Transverse colon (tissue), 4 donors: ENCODE results near the gene CALY. TPM values are rescaled to one million over a fixed set of nuclear protein-coding genes. Genes with fewer than 3 reads are reported as not detected.
A peak's percentile ranks its signal among the peaks of the same experiment; 100 is the strongest.

ENCODE experiments used
- DNase-seq: peaks from one replicate; pipeline ENCODE4 v3.0.0-alpha.2; 2019
- H3K27ac ChIP-seq, 4 donors: fragments of 200-600 bp; sonication (generic); 2 replicates each; pipeline ENCODE4 v1.5.1; 2016 to 2018; ENCODE audit warnings: inconsistent platforms in 4 of 4
- H3K27me3 ChIP-seq: fragments of 200-600 bp; sonication (generic); 2 replicates; pipeline ENCODE4 v1.5.1; 2017; ENCODE audit warnings: inconsistent platforms
- H3K36me3 ChIP-seq, 4 donors: fragments of 200-600 bp; sonication (generic); 2 replicates each; pipeline ENCODE4 v1.5.1; 2017 to 2019; ENCODE audit warnings: inconsistent platforms in 4 of 4
- H3K4me1 ChIP-seq, 4 donors: fragments of 200-600 bp; sonication (generic); 2 replicates each; pipeline ENCODE4 v1.5.1; 2017 to 2020; ENCODE audit warnings: inconsistent platforms in 4 of 4
- H3K4me3 ChIP-seq, 4 donors: fragments of 200-600 bp; sonication (generic); 1 replicate in 1 of 4; 2 replicates in 3 of 4; pipeline versions ENCODE4 v1.5.1 to v1.6.1; 2017 to 2019; ENCODE audit warnings: inconsistent platforms in 4 of 4
- H3K9me3 ChIP-seq, 2 donors: fragments of 200-600 bp; sonication (generic); 2 replicates each; pipeline ENCODE4 v1.5.1; 2017 to 2019; ENCODE audit warnings: inconsistent platforms in 2 of 2
- EP300 ChIP-seq: sonication (generic); formaldehyde crosslinking; IDR thresholded peaks from one replicate; pipeline ENCODE4 v1.6.1; 2017; ENCODE audit warnings: antibody characterized with exemption, low read depth
- POLR2A ChIP-seq: fragments of 450-650 bp; IDR thresholded peaks from one replicate; pipeline ENCODE4 v1.6.1; 2016; ENCODE audit warnings: antibody characterized with exemption, mild to moderate bottlenecking, moderate library complexity
- POLR2AphosphoS5 ChIP-seq, 3 donors: sonication (generic); formaldehyde crosslinking; IDR thresholded peaks; one replicate each; pipeline ENCODE4 v1.6.1; 2016; ENCODE audit warnings: antibody characterized with exemption in 3 of 3
- WGBS, 2 donors: methylation state at CpG; one replicate each; pipeline ENCODE4 v1.1.5; 2018; ENCODE audit warnings: low coverage in 1 of 2; 5-methylcytosine and 5-hydroxymethylcytosine counted together
- in situ Hi-C, 4 donors: fragments of 200-750 bp; cut with MboI; loops; one replicate each; pipeline versions ENCODE4 v1.15.0 to v1.15.1; 2017; ENCODE audit warnings: low sequenced_read_pairs in 3 of 4, low pct_ligation_motif_present in 1 of 4, low pct_unique_long_range_greater_than_20kb in 1 of 4
- intact Hi-C: fragments of 100-400 bp; cut with DNase I; formaldehyde crosslinking; loops from one replicate; pipeline ENCODE4 v1.15.1; 2023; ENCODE audit warnings: low total_unique reads
- total RNA-seq, 4 donors: library from RNA; depleted of rRNA; stranded (reverse); fragments of >200 nt; gene quantifications; one replicate each; pipeline ENCODE4 v1.1.0, GENCODE V29; 2016
- TF ChIP-seq, protein P1 (sequence below), 5 experiments: fragments of 200-600 bp in 3 of 5; fragments of 450-650 bp in 2 of 5; sonication (generic) in 3 of 5; IDR thresholded peaks; 1 replicate in 2 of 5; 2 replicates in 3 of 5; pipeline ENCODE4 v1.5.1; 2016 to 2017; ENCODE audit warnings: antibody characterized with exemption in 5 of 5, inconsistent platforms in 3 of 5, mild to moderate bottlenecking in 2 of 5, moderate library complexity in 1 of 5

CALY gene
- total RNA-seq, 4 donors from 2014 or later = 0.82 to 1.3 TPM; not detected in 2

DNA sequence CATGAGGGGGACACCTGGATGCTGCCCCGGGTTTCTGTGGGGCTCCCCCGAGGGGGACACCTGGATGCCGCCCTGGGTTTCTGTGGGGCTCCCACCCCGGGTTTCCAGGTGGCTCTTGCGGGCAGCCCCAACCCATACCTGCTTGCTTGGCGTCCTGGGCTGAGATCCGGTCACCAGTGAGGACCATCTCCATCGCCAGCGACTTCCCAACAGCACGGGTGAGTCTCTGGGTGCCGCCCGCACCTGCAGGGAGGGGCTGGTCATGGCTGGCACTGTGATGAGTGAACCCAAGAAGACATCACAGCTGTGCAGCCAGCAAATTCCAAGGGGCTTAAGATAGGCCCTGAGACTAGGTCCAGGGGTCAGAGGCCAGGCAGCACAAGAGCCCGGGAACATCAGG, 30.1 kb upstream of the CALY start:
- in situ Hi-C loops = no loop called here

DNA sequence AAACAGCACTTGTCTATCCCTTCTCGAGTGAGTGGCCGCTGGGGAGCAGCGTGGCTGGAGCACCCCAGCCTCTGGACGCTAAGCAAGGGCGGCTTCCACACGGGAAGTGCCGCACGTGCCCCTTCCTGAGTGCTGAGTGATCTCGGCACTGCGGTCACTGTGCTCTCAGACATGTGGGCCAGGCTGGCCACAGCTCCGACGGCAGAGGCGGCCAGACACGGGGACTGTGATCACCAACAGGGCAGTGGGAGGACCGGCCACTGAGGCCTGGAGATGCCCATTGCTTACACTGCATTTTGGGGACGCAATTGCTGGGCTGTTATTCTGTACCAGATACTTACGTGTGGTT, 29.4 kb upstream of the CALY start:
- in situ Hi-C loops (no loop called here), intact Hi-C loops (no loop called here)
- H3K4me3 ChIP-seq = no peak overlapping the region
- H3K9me3 ChIP-seq = no peaks in the 10 kb centered on the region
- H3K4me1 ChIP-seq = peaks cover 0 to 13% (median 0%) of the 10 kb centered on the region in 4 donors
- WGBS, 2 donors = 84% methylated on average over 17 of the region's 17 CpGs; no CpG with 5 or more reads in 1 of the 2 donors
- H3K36me3 ChIP-seq = peaks cover 0 to 51% (median 19%) of the 10 kb centered on the region in 4 donors
- H3K27ac ChIP-seq = no peak overlapping the region
- no peak for DNase-seq
- H3K27me3 ChIP-seq = no peaks in the 10 kb centered on the region
- TF ChIP-seq POLR2A = no peak
- TF ChIP-seq, protein P1, sequence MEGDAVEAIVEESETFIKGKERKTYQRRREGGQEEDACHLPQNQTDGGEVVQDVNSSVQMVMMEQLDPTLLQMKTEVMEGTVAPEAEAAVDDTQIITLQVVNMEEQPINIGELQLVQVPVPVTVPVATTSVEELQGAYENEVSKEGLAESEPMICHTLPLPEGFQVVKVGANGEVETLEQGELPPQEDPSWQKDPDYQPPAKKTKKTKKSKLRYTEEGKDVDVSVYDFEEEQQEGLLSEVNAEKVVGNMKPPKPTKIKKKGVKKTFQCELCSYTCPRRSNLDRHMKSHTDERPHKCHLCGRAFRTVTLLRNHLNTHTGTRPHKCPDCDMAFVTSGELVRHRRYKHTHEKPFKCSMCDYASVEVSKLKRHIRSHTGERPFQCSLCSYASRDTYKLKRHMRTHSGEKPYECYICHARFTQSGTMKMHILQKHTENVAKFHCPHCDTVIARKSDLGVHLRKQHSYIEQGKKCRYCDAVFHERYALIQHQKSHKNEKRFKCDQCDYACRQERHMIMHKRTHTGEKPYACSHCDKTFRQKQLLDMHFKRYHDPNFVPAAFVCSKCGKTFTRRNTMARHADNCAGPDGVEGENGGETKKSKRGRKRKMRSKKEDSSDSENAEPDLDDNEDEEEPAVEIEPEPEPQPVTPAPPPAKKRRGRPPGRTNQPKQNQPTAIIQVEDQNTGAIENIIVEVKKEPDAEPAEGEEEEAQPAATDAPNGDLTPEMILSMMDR (IDR thresholded peaks at IDR 0.05) = no peak
- no peak for TF ChIP-seq EP300
- no peak for TF ChIP-seq POLR2AphosphoS5 (IDR thresholded peaks at IDR 0.05)

More for the DNA sequence above, 30.1 kb upstream of the CALY start:
- no peaks in the 10 kb centered on the region for H3K27me3 ChIP-seq
- WGBS, 2 donors = 91 to 100% methylated on average over 1 to 13 of the region's 13 CpGs
- no peak for DNase-seq
- intact Hi-C loops = no loop called here
- H3K9me3 ChIP-seq = no peaks in the 10 kb centered on the region
- H3K4me3 ChIP-seq = no peak overlapping the region
- TF ChIP-seq, protein P1 (IDR thresholded peaks at IDR 0.05) = no peak
- no peak overlapping the region for H3K27ac ChIP-seq
- peaks cover 0 to 51% (median 19%) of the 10 kb centered on the region in 4 donors for H3K36me3 ChIP-seq
- H3K4me1 ChIP-seq = peaks cover 0 to 14% (median under 1%) of the 10 kb centered on the region in 4 donors

DNA sequence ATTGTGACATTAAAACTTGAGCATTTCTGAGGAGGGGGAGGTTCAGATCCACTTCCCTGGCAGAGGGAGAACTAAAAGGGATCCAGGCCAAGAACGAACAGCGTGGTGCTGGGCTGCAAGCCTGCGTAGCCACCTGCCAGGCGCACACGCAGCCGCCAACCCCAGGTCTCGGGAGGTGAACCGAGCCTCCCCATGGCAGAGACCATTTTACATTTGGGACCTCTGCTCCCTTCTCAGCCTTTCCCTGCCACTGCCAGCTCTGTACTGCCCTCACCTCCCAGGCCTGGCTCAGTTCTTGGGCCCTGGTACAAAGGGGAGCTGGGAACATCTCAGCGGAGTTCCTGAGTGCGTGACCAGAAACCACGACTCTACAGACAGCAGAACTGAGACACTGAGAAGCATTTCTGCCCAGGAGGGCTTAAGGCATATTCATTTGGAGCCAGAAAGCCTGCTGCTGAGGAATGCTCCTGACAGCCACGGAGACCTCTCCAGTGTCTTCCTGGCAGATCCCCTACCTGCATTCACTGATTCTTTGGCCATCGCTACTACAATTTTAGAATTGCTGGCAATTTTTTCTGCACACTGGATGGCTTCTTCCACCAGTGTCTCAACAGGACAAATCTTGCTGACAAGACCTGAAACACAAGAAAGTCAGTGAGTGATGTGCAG, 28.9 kb upstream of the CALY start:
- no peak for DNase-seq
- TF ChIP-seq, protein P1 (IDR thresholded peaks at IDR 0.05) = no peak
- TF ChIP-seq EP300 (no peak), POLR2AphosphoS5 (IDR thresholded peaks at IDR 0.05) (no peak), POLR2A (no peak)
- Histone ChIP-seq H3K4me3 (no peak overlapping the region), H3K36me3 (peaks cover 0 to 51% (median 19%) of the 10 kb centered on the region in 4 donors), H3K27me3 (no peaks in the 10 kb centered on the region), H3K27ac (peak overlapping the region in 3 of 4 donors; percentile 24 to 66 (median 60)), H3K9me3 (no peaks in the 10 kb centered on the region), H3K4me1 (peaks cover 0 to 14% (median 1%) of the 10 kb centered on the region in 4 donors)
- 88 to 100% methylated on average over 1 to 13 of the region's 13 CpGs for WGBS, 2 donors
- in situ Hi-C loops (no loop called here), intact Hi-C loops (no loop called here)

DNA sequence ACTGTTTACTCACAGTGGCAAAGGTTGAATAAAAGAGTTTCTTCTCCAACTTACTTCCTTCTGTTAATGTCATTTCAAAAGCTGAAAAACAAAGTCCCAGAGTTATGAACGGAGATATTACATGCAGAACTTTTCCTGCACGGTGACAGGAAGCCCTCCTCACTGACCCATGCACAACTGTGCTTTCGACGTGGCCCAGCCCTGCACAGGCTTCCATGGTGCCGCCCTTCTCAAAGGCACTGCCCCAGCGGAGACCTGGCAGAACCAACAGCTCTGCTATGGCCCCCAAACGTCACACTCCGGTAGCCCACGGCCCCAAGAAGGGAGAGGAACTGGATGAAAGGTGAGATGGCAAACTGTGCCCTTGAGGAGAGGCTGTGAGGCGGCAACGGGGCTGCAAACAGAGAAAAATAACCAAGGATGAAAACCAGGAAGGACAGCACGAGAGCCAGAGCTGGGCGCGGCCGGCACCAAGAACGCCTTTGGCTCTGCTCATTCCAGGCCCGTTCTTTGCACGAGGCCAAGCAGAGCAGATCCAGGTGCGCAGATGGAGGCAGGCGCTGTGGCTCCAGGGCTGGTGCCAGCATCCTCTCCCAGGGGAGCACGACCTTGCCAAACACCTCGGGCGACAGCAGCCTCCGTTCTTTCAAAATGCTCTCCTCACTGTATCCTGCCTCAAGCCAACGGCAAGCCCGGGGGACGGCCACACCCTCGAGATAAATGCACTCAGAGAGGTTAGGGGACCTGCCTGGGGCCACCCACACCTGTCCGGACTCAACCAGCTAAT, 28.1 kb upstream of the CALY start:
- Histone ChIP-seq H3K4me3 (no peak overlapping the region), H3K9me3 (no peaks in the 10 kb centered on the region), H3K4me1 (peaks cover 0 to 22% (median 7%) of the 10 kb centered on the region in 4 donors), H3K36me3 (peaks cover 0 to 46% (median 17%) of the 10 kb centered on the region in 4 donors), H3K27ac (peak overlapping the region; percentile 24 to 66 (median 63)), H3K27me3 (no peaks in the 10 kb centered on the region)
- TF ChIP-seq EP300 (no peak), POLR2AphosphoS5 (IDR thresholded peaks at IDR 0.05) (no peak), POLR2A (no peak)
- TF ChIP-seq, protein P1 (IDR thresholded peaks at IDR 0.05) = no peak
- WGBS, 2 donors = 23 to 73% methylated on average over 3 to 29 of the region's 29 CpGs
- DNase-seq = peak; percentile 51
- in situ Hi-C loops (no loop called here), intact Hi-C loops (no loop called here)
